GM19351 (cell line): Measurements from ENCODE around the gene RBM15.

ENCODE experiments used
- ATAC-seq: cut with Tn5 transposase; IDR thresholded peaks from one replicate; pipeline ENCODE4 v1.9.1; 2021; ENCODE audit warnings: mild to moderate bottlenecking, moderate library complexity; ENCODE audit not compliant: unreplicated experiment

The RBM15 gene, protein sequence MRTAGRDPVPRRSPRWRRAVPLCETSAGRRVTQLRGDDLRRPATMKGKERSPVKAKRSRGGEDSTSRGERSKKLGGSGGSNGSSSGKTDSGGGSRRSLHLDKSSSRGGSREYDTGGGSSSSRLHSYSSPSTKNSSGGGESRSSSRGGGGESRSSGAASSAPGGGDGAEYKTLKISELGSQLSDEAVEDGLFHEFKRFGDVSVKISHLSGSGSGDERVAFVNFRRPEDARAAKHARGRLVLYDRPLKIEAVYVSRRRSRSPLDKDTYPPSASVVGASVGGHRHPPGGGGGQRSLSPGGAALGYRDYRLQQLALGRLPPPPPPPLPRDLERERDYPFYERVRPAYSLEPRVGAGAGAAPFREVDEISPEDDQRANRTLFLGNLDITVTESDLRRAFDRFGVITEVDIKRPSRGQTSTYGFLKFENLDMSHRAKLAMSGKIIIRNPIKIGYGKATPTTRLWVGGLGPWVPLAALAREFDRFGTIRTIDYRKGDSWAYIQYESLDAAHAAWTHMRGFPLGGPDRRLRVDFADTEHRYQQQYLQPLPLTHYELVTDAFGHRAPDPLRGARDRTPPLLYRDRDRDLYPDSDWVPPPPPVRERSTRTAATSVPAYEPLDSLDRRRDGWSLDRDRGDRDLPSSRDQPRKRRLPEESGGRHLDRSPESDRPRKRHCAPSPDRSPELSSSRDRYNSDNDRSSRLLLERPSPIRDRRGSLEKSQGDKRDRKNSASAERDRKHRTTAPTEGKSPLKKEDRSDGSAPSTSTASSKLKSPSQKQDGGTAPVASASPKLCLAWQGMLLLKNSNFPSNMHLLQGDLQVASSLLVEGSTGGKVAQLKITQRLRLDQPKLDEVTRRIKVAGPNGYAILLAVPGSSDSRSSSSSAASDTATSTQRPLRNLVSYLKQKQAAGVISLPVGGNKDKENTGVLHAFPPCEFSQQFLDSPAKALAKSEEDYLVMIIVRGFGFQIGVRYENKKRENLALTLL

DNA sequence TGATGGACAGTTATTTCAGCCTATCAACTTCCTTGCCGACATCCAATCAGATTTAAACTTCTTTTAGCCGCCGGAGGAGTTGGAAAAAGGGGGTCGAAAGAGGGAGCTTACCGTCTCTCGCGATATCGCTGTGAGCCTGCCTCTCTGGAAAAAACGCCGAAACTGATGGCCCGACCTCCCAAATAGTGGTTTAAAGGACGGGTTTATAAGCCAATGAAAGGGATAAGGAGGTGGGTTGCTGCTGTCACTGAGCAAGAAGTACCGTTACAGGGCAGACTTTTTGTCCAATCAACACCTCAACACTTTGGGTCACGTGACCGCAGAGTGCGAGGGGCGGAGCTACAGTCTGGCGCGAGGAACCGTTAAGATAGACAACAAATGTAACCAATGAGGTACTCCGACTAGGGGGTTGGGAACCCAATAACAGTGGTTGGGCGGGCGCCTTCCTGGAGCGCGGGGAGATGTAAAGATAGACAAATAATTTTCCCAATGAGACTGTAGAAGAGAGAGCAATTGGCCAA, at the start of gene RBM15:
Gene RBM15 (plus strand): TSS at position 492 of the 521 bp plus-strand sequence. CDS start 29 bp downstream, at position 521.
- ATAC-seq, result peak; percentile 66

DNA sequence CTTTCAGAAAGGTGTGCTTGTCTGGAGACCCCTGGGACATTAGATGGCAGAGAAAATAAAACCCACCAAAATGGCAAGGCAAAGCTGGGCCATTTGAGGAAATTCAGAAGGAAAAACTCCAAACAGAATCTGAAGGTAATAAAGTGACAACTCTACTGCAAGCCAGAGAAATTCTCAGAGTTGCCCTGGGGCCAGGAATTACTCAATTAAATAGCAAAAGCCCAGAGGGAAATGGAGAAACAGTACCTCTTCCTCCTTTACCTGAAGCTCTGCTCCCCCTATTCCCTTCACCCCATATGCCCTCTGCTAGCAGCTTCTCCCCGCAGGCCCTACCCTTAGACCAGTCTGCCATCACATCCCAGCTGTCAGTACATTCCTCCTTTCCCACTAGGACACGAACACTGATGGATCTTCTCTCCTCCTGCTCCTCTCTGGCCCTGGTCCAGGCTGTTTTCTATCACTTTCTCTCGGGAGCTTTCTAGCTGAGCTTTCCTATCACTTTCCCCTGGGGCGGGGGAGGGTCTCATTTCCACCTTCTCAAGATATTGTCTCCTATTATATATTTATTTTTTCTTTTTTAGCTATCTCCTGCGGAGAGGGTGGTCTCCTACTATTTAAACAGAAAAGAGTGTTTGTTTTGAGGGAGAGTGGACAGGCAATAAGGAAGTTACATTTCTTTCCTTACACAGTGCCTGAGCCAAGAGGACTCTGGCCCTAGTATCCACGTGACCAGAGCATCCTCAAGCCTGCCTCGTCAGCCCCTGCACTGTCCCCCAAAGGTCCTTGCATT, 47.7 kb upstream of the RBM15 start:
- no peak for ATAC-seq

DNA sequence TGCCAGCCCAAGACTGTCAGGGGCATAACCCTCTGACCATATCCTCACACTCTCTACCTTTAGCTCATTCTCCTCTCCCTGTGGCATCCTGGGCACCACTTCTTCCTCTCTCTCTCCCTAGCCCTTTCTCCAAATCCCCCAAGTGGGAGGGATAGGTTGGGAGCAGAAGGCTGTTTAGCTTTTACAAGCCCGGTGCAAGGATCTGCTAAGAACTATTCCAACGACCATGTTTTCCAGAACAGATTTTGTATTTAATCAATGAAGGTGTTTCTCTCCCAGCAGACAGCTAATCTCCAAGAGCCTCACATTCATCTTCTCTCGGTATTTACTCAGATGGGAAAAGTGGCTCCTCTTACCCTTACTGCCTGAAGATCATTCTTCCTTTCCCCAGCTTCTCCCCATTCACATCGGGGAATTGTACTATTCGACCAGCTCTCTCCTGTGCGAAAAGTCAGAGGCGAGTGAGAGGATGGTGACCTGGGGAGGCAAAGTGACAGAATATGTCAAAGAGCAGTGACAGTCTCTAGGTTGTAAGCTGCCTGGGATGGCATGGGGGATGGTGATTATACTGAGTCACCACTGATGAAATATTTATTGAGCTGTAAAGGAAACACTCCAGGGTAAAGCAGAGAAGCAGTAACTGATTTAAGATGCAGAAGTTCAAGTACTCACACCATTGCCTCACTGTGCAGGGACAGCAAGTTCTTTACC, 47.0 kb upstream of the RBM15 start:
- ATAC-seq, result no peak

DNA sequence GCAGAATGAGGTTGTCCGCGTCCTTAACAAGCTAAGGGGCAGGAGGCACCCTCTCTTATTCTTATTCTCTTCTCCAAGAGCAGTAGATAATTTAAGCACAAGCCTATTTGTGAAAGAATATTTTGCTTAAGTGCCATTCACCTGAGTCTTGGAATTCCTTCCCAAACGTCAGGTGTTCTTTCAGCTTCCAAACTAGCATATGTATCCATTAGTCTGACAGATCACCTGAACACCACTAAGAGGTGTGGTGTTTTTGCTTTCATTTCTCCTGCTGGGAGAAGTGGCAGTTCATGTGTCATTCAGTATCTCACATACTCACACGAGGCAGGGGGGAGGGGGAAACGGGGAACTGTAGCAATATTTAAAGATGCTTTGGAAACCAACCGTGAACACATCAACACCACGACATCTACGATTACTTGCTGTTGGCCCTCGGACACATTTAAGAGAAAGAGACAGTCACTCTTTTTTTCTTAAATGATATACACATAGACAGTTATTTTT, 45.5 kb upstream of the RBM15 start:
- no peak for ATAC-seq

DNA sequence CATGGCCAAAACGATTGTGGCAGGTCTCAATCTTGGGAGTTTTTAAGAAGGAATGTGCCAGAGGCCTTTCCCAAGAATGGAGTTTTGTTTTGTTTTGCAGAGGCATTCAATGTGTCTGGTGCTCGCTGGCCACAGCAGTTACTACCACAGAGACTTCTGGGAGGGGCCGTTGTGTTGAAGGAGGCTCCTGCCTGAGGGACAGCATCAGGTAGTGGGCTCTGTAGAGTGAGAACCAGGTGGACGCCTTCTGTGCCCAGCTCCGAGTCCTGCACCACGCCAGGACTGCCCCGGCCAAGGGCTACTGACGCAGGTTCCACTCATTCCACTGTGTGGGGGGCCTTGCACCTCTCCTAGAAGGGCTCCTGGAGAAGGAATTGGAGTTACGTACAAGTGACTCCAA, 44.9 kb upstream of the RBM15 start:
- no peak for ATAC-seq

DNA sequence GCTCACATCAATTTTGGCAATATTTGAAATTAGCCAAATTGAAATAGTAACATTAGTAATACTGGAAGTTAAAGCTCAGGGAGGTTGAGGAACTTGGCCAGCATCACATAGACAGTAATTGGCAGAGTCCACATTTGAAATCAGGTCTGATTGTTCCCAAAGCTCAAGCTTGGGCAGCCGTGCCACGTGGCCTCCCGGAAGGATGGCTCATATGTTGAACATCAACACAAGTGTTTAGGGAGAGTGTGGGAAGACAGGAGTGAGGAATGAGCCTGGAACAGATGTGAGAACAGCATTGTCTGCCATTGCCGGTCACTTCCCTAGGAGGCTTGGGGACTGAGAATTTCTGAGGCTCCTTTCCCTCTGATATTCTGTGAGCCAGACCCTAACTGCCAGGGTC, 40.2 kb upstream of the RBM15 start:
- no peak for ATAC-seq

DNA sequence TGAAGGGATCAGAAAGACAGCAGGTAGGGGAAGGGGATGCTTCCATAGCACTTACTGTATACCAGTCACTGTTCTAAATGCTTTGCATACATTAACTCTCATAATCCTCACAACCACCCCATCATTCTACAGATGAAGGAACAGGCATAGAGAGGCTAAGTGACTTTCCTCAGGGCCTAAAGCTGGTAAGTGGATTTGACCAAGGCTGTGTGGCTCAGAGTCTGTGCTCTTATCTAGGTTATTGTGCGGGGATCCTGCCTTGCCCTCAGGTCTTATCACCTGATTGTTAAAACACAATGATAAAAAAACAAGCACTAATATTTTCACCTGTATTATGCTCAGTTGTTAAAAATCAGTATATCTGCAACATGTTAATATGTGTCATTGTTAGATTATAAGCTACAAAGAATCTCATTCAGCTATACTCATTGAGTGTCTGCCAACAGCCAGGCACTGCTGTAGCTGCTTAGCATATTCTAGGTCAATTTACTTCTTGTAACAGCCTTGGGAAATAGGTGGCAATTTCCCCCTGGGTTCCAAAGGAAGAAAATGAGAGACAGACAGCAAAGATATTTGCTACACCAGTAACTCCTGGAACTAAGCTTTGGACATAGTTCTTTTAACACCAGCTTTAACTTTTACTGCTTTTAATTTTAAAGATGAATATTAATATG, 38.6 kb upstream of the RBM15 start:
- no peak for ATAC-seq

DNA sequence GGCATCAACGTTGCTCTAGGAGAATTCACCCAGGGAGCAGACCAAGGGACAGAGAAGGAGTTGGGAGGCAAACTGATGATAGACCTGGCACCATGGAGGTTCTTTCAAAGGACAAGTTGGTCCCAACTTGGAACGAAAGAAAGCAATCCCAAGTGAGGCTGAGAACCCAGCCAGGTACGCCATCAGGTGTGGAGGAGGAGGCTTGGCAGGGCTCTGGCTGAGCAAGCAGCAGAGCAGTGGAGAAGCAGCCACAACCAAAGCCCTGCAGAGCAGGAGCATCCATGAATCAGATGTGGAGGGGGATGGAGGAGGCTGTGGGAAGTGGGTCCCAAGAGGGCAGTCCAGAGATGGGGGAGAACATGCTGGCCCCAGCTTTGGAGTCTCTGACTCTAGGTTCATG, 36.3 kb upstream of the RBM15 start:
- ATAC-seq, result no peak

DNA sequence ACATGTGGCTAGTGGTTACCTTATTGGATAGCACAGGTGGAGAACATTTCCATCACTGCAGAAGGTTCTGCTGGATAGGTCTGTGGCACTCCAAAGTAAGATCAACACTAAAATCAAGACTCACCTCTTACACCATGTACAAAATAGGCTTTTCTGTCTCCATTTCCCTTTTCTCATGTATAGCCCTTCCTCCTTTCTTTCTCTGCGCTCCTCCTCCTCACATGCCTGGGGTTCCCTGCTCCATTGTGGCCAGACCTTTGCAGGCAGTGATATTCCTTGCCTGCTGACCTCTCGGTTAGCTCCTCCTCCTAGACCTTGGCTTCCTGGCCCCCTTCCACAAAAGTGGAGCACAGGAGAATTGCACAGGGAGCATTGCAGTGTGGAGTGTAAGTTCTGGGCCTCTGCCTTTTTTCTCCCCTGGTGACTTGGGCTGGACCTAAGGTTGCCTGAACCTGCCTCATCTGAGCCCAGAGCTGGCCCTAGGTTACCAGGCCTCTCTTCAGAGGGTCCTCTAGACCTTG, 33.2 kb upstream of the RBM15 start:
- ATAC-seq, result no peak

DNA sequence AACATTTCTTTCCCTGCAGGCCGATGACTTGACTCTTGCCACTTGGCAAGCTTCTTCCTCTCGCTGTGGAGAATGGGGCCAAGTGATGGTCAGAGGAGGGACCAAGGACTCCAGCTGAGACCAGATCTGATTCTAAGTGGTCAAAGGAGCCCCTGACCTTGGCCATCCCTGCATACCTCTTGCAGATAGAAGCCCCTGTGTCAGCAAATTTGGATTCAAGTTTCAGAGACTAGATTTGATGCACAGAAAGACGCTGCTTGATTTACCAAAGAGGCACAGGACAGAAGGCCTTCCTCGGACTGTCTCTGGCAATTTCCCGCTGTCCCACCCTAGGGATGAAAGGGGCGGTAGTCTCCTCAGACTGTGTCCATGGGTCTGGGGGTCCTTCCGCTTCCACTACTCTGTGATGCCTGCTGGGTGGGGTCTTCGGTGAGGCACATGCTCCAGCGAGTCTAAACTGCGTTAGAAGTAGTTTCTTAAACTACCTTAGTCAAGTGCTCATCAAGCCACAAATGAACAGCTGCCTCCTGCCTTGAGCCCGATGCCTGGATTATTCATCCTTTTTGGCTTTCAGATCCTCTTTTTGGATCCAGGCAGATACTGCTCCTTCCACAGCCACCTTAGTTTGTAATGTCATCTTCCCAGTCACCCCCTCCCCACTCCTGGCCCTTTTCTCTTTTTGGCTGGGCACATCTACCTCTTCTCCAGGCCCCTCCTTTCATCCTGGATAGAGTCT, 31.8 kb upstream of the RBM15 start:
- no peak for ATAC-seq

DNA sequence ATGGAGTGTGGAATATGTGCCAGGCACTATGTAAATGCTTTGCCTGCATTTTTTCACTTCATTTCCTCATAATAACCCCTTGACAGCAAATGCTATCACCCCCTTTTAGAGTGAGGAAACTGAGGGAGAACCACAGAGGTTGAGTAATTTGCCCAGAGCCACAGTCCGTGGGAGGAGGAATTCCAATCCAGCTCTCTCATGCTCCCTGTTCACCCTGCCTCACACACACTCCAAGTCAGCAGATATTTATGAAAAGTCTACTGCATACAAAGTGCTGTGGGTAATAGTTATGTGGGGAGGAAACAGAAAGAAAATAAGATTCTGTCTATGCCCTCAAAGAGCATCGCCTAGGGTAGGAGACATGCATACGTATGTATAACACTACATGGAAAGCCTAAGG, 30.9 kb upstream of the RBM15 start:
- no peak for ATAC-seq

DNA sequence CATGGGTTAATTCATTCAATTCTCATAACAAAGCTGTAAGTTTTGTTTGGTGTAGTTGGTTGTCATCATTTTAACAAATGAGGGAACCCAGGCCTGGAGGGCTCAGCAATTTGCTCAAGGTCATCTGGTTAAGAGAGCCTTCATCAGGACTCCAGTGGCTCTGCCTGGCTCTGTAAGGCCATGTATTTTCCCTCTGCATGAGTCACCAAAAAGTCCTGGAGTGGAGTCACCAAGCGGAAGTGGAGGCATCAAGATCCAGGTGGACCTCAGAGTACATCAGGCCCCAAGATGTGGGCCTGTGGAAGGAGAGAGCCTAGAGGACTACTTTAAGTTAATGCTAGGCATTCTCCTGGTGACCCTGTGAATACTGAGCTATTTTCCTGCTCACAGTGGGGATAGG, 30.0 kb upstream of the RBM15 start:
- ATAC-seq, result no peak

DNA sequence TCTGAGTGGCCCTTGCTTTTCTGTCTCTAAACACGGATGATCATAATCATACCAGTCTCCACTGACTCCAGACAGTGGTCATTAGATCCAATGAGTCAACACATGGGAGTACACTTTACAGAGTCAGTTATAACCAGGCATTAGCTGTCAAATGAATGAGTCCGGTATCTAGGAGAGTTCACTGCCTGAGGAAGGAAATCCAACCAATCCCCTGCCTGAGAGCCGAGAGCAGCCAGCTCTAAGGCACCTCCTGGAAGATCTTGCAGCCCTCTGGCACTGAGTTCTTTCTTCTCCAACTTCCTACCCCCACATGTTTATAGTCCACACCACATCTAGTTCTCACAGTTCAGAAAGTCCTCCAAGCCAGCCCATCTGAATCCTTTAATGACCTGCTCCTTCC, 29.4 kb upstream of the RBM15 start:
- ATAC-seq, result no peak

DNA sequence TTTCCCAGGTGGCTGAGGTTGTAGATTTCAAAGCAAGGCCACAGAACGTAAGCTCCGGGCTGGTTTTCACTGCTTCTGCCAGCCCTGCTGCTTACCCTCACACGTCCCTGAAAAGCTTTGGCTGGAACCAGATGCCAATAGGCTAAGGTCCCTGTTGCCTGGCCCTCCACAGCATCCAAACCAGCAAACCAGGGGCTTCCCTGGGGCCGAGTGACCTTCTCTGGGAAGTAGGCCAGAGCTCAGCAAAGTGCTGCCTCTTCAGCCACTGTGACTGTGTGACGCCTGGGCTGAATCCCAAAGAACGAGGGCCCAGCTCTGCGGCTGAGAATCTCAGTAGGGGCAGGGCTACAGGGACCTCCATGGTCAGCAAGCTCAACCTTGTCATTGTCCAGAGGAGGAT, 28.9 kb upstream of the RBM15 start:
- ATAC-seq, result no peak

DNA sequence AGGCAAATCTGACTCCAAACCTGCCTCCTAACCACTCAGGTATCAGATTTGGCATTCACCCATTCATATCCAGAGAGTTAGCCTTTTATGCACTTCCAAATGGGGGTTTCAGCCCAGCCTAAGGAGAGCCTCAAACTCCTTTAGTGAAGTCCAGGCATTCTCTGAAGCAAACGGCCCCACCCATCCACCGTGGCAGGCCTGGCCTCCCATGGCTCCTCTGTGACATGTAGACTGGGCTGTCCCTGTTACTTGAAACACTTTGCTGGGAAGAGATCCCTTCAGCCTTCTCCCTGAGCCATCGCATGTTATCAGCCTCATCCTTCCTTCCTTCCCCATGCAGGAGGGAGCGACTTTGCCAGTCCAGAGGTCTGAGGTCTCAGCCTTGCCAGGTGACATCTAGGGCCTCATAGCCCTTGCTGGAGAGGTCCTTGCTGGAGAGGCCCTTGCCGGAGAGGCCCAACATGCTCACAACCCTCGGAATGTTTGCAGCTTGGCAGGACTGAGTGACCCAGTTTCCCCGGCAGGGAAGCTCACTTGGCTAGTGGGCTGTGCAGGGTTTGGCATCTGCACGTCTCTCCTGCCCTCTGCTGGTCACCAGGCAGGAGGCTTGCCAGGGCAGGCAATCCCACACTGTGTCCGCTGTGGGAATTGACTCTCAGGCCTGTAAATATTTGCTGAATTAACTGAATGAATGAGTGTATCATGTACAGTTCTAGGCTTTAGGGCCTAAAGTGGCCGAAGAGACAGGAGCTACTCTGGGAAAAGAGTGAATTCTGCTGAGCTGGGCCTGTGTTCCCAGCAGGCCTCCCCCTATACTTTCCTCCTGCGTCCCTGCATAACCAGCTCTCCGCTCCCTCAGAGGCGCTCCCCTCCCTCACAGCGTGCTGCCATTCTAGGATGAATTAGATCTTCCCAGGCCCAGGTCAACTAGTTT, 26.7 kb upstream of the RBM15 start:
- no peak for ATAC-seq

DNA sequence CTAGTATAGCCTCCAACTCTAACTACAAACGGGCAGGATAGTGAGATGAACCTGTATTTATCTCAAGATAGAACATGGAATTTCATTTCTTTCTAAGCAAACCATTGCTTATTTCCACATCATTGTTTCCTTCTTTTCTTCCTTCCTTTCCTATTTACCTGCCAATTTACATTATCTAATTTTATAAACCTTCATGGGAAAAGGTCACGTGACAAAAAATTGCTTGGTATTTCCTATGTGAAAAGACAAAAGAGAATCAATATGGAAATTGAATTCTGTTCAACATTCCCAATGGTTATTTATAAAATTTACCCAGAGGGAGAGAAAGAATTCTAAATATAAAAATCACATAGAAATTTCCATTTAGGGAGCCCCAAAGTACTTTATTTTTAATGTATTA, 22.4 kb upstream of the RBM15 start:
- no peak for ATAC-seq

DNA sequence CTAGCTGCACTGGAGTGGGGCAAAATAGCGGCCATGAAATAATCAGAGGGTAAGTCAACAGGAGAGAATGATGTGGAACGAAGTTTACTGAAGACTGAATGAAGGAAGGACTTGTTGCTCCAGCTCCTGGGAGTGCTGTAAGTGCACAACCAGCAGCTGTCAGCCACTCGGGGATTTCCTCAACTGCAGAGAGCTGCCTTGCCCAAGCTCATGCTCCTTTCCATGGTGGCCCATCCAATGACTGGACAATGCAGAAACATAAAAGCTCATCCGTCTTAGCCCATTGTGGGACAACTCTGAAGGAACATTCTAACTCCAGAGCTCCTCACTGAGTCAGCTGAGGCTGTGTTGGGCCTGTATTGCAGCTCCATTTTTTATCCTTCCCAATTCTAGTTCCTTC, 21.1 kb upstream of the RBM15 start:
- ATAC-seq, result no peak
